GM23248 (cell line): ENCODE data around the gene RPH3AL. TPM values are rescaled to one million over a fixed set of nuclear protein-coding genes. Genes with fewer than 3 reads are reported as not detected.

Source experiments
- DNase-seq: peaks from one replicate; pipeline ENCODE4 v3.0.0-alpha.2; 2015
- H2AFZ ChIP-seq: fragments of 200-600 bp; sonication (generic); 2 replicates; pipeline ENCODE4 v1.6.1; 2016; ENCODE audit warnings: antibody characterized with exemption
- H3F3A ChIP-seq: fragments of 200-600 bp; sonication (generic); 2 replicates; pipeline ENCODE4 v1.6.1; 2016; ENCODE audit warnings: mild to moderate bottlenecking, antibody characterized with exemption, mixed run types; ENCODE audit not compliant: insufficient read depth
- H3K27ac ChIP-seq: fragments of 200-600 bp; sonication (generic); 2 replicates; pipeline ENCODE4 v1.5.1; 2016; ENCODE audit warnings: mild to moderate bottlenecking
- H3K27me3 ChIP-seq: fragments of 200-600 bp; sonication (generic); replicated peaks from 2 replicates; pipeline ENCODE4 v1.6.1; 2016; ENCODE audit warnings: mild to moderate bottlenecking; ENCODE audit not compliant: insufficient read depth
- H3K36me3 ChIP-seq: fragments of 200-600 bp; sonication (generic); 2 replicates; pipeline ENCODE4 v1.6.1; 2016; ENCODE audit warnings: low read depth, mild to moderate bottlenecking
- H3K4me1 ChIP-seq: fragments of 200-600 bp; sonication (generic); 2 replicates; pipeline ENCODE4 v1.6.1; 2016; ENCODE audit warnings: mild to moderate bottlenecking; ENCODE audit not compliant: insufficient read depth
- H3K4me2 ChIP-seq: fragments of 200-600 bp; sonication (generic); one replicate; pipeline ENCODE4 v1.6.1; 2016; ENCODE audit warnings: mild to moderate bottlenecking; ENCODE audit not compliant: unreplicated experiment
- H3K4me3 ChIP-seq: fragments of 200-600 bp; sonication (generic); 2 replicates; pipeline ENCODE4 v1.5.1; 2016; ENCODE audit warnings: mild to moderate bottlenecking
- H3K79me2 ChIP-seq: fragments of 200-600 bp; sonication (generic); 2 replicates; pipeline ENCODE4 v1.6.1; 2016; ENCODE audit warnings: mild to moderate bottlenecking; ENCODE audit not compliant: insufficient read depth
- H3K9ac ChIP-seq: fragments of 200-600 bp; sonication (generic); 2 replicates; pipeline ENCODE4 v1.6.1; 2016; ENCODE audit warnings: mild to moderate bottlenecking
- H3K9me2 ChIP-seq: fragments of 200-600 bp; sonication (generic); 2 replicates; pipeline ENCODE4 v1.6.1; 2016; ENCODE audit warnings: mixed run types, mild to moderate bottlenecking, moderate library complexity; ENCODE audit not compliant: insufficient read depth
- H3K9me3 ChIP-seq: fragments of 200-600 bp; sonication (generic); one replicate; pipeline ENCODE4 v1.6.1; 2017; ENCODE audit warnings: low read depth
- H4K20me1 ChIP-seq: fragments of 200-600 bp; sonication (generic); 2 replicates; pipeline ENCODE4 v1.6.0; 2016; ENCODE audit not compliant: insufficient read depth
- EZH2 ChIP-seq: fragments of 200-600 bp; sonication (generic); IDR thresholded peaks from 2 replicates; pipeline ENCODE4 v1.6.1; 2018; ENCODE audit warnings: antibody characterized with exemption, mild to moderate bottlenecking; ENCODE audit not compliant: insufficient read depth, poor library complexity, severe bottlenecking
- EZH2phosphoT487 ChIP-seq: fragments of 200-600 bp; sonication (generic); IDR thresholded peaks from 2 replicates; pipeline ENCODE4 v1.6.1; 2018; ENCODE audit warnings: antibody characterized with exemption, moderate library complexity, mild to moderate bottlenecking, low read depth; ENCODE audit not compliant: insufficient read depth
- WGBS, 2 experiments: methylation state at CpG; one replicate each; pipeline ENCODE4 v1.1.6; 2015 to 2017; ENCODE audit warnings: low lambda C conversion rate in 2 of 2, low coverage in 1 of 2; ENCODE audit errors: missing lambda C conversion rate in 2 of 2; 5-methylcytosine and 5-hydroxymethylcytosine counted together
- in situ Hi-C: fragments of 300-500 bp; cut with MboI; formaldehyde crosslinking; loops from 2 replicates; pipeline ENCODE4 v1.15.0; 2020
- polyA plus RNA-seq: library from polyadenylated mRNA; unstranded; fragments of >200 nt; fragmentation: Nextera tagmentation; extraction: Ambion mirVana; gene quantifications from 2 replicates; pipeline ENCODE4 v1.2.1, GENCODE V29; 2016
- total RNA-seq: library from RNA; depleted of rRNA; stranded (reverse); fragments of >200 nt; shearing (Covaris generic); gene quantifications from 2 replicates; pipeline ENCODE4 v1.2.3, GENCODE V29; 2014

The RPH3AL gene
- total and polyA plus RNA-seq, 2 experiments from 2014 or later: 2.7 to 5.2 TPM

DNA sequence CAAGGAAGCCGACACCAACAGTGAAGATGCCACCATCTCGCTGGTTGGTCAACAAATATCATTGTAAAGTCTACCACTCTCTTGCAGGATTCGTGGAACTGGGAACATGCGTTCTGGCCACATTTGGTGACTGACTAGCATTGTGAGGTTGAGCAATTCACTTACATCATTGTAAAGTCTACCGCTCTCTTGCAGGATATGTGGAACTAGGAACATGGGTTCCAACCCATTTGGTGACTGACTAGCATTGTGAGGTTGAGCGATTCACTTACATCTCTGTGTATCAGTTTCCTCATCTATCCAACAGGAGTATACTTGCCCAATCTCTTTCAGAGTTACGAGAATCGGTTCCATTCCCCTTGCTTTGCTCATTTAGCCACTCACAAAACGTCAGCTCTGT is 42.6 kb upstream of the RPH3AL start:
- no peaks in the 10 kb centered on the region for H3K4me1 ChIP-seq
- no peaks in the 10 kb centered on the region for H3K9me2 ChIP-seq
- no peak overlapping the region for H3K27ac ChIP-seq
- in situ Hi-C loops: no loop called here
- WGBS, 2 experiments: 85 to 89% methylated on average over 9 of the region's 9 CpGs
- DNase-seq: no peak
- no peaks in the 10 kb centered on the region for H3K27me3 ChIP-seq
- no peak overlapping the region for H3K4me2 ChIP-seq
- no peaks in the 10 kb centered on the region for H4K20me1 ChIP-seq
- no peaks in the 10 kb centered on the region for H3K79me2 ChIP-seq
- no peaks in the 10 kb centered on the region for H3F3A ChIP-seq
- no peak overlapping the region for H3K9ac ChIP-seq
- no peak overlapping the region for H2AFZ ChIP-seq
- H3K9me3 ChIP-seq: no peaks in the 10 kb centered on the region
- TF ChIP-seq EZH2phosphoT487 (no peak), EZH2 (no peak)
- no peak overlapping the region for H3K4me3 ChIP-seq
- H3K36me3 ChIP-seq: no peaks in the 10 kb centered on the region

GRCh38 chr17:394718-395095 is 42.1 kb upstream of the RPH3AL start:
- Histone ChIP-seq H3K79me2 (no peaks in the 10 kb centered on the region), H3K36me3 (no peaks in the 10 kb centered on the region), H3K9ac (no peak overlapping the region), H3K4me1 (no peaks in the 10 kb centered on the region), H3F3A (no peaks in the 10 kb centered on the region), H3K27ac (no peak overlapping the region), H3K27me3 (no peaks in the 10 kb centered on the region), H3K4me2 (no peak overlapping the region), H3K9me3 (no peaks in the 10 kb centered on the region), H2AFZ (no peak overlapping the region), H3K9me2 (no peaks in the 10 kb centered on the region), H4K20me1 (no peaks in the 10 kb centered on the region), H3K4me3 (no peak overlapping the region)
- WGBS, 2 experiments: 75 to 77% methylated on average over 9 of the region's 9 CpGs
- no peak for DNase-seq
- in situ Hi-C loops: no loop called here
- TF ChIP-seq EZH2phosphoT487: no peak
- TF ChIP-seq EZH2: no peak

DNA sequence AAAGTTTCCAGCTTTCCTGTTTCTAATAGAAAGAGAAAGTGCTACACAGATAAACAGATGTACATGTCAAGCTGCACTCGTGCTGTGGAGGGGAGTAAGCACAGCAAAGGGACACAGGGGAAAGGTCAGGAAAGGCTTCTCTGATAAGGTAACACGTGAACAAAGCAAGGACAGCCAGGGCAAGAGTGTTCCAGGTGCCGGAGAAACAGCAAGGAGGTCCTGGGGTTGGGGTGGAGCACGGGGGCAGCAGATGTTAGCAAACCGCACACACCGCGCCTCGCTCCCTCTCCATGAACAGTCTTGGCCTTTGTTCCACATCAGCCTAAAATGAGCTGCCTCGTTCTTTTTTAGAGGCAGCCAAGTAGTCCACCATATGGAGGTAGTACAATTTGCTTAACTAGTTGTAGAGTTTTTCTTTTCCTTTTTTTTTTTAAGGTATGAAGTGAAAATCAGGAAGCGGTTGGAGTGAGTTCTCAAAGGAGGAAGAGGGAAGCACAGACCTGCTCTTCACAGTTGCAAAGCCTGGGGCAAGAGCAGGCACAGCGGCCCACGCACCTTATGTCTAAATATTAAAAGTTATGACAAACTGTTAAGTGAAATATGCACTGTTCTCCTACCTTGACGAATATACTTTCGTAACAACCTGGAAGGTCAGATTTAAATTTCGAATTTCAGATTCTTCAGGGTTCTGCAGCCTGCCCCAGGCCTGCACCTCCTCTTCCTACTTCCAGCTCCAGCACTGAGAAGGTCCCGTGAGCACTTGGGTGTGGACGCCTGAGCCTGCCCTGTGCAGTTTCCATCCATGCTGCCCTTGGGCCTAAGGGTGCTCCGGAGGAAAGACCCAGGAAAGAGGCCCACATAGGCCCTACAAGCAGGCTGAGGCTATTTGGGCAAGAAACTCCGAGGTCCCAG is 41.5 kb upstream of the RPH3AL start:
- Histone ChIP-seq H3K79me2 (no peaks in the 10 kb centered on the region), H3K9me2 (no peaks in the 10 kb centered on the region), H4K20me1 (no peaks in the 10 kb centered on the region), H3K27me3 (no peaks in the 10 kb centered on the region), H2AFZ (no peak overlapping the region), H3K27ac (no peak overlapping the region), H3K4me2 (no peak overlapping the region), H3K9me3 (no peaks in the 10 kb centered on the region), H3K9ac (no peak overlapping the region), H3K4me1 (no peaks in the 10 kb centered on the region), H3K36me3 (no peaks in the 10 kb centered on the region), H3F3A (no peaks in the 10 kb centered on the region), H3K4me3 (no peak overlapping the region)
- in situ Hi-C loops: no loop called here
- TF ChIP-seq EZH2phosphoT487 (no peak), EZH2 (no peak)
- 62 to 63% methylated on average over 19 of the region's 19 CpGs for WGBS, 2 experiments
- DNase-seq: no peak

DNA sequence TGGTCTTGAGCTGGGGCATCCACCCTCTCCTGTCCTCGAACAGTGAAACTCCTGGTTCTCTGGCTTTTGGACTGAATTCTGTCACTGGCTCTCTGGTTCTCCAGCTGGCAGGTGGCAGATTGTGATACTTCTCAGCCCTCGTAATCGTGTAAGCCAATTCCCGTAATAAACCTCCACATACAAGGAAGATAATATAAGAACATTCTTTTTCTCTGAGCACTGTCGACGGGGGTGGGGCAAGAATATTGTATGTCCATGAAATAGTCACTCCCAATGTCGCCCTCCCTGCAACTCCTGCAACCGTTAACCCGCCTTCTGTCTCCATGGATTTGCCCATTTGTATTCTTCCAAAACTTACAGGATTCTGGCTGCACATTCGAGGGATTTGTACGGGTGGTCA is 39.2 kb upstream of the RPH3AL start:
- Histone ChIP-seq H3K27ac (no peak overlapping the region), H3K4me1 (no peaks in the 10 kb centered on the region), H2AFZ (no peak overlapping the region), H3K4me2 (no peak overlapping the region), H3K4me3 (no peak overlapping the region), H3K79me2 (no peaks in the 10 kb centered on the region), H3K36me3 (no peaks in the 10 kb centered on the region), H3K9me3 (no peaks in the 10 kb centered on the region), H3K9ac (no peak overlapping the region), H3K27me3 (no peaks in the 10 kb centered on the region; the same call in 1 of the 2 replicates), H3F3A (no peaks in the 10 kb centered on the region), H4K20me1 (no peaks in the 10 kb centered on the region), H3K9me2 (no peaks in the 10 kb centered on the region)
- 74 to 78% methylated on average over 11 of the region's 11 CpGs for WGBS, 2 experiments
- no peak for TF ChIP-seq EZH2
- no peak for TF ChIP-seq EZH2phosphoT487
- in situ Hi-C loops: no loop called here
- DNase-seq: no peak
